Stomach (tissue), 9 donors: ENCODE data around the gene RALGAPB. TPM values are rescaled to one million over a fixed set of nuclear protein-coding genes. Genes with fewer than 3 reads are reported as not detected.

Experiments
- DNase-seq, 2 donors: peaks; one replicate each; pipeline versions ENCODE4 v3.0.0 to v3.0.0-alpha.2; 2013 to 2019
- H3K27ac ChIP-seq, 5 donors: fragments of 200-600 bp in 4 of 5; sonication (generic) in 4 of 5; one replicate each; pipeline ENCODE4 v1.5.1; 2013 to 2019; ENCODE audit warnings: mild to moderate bottlenecking in 1 of 5, moderate library complexity in 1 of 5
- H3K27me3 ChIP-seq, 3 donors: fragments of 200-600 bp; sonication (generic); one replicate each; pipeline ENCODE4 v1.5.1; 2017 to 2019; ENCODE audit warnings: mixed run types in 1 of 3
- H3K36me3 ChIP-seq, 4 donors: fragments of 200-600 bp; sonication (generic); 1 replicate in 3 of 4; 2 replicates in 1 of 4; pipeline ENCODE4 v1.5.1; 2016 to 2019
- H3K4me1 ChIP-seq, 4 donors: fragments of 200-600 bp; sonication (generic); one replicate each; pipeline ENCODE4 v1.5.1; 2016 to 2019
- H3K4me3 ChIP-seq, 4 donors: fragments of 200-600 bp; sonication (generic) in 3 of 4; one replicate each; pipeline ENCODE4 v1.5.1; 2016 to 2019; ENCODE audit warnings: mild to moderate bottlenecking in 1 of 4
- H3K9me3 ChIP-seq, 4 donors: fragments of 200-600 bp; sonication (generic); one replicate each; pipeline ENCODE4 v1.5.1; 2016 to 2019
- EP300 ChIP-seq: sonication (generic); formaldehyde crosslinking; IDR thresholded peaks from one replicate; pipeline ENCODE4 v1.6.1; 2017; ENCODE audit warnings: antibody characterized with exemption
- POLR2A ChIP-seq, 4 donors: fragments of 450-650 bp; IDR thresholded peaks; one replicate each; pipeline ENCODE4 v1.6.1; 2016; ENCODE audit warnings: antibody characterized with exemption in 4 of 4, control low read depth in 2 of 4, mild to moderate bottlenecking in 1 of 4, moderate library complexity in 1 of 4
- POLR2AphosphoS5 ChIP-seq, 3 donors: sonication (generic); formaldehyde crosslinking; IDR thresholded peaks; one replicate each; pipeline ENCODE4 v1.6.1; 2016; ENCODE audit warnings: antibody characterized with exemption in 3 of 3
- WGBS, 5 donors: extraction: QIAGEN DNeasy Blood & Tissue Kit in 3 of 5; methylation state at CpG; one replicate each; pipeline versions ENCODE4 v1.1.5 to v1.1.7; 2013 to 2018; 5-methylcytosine and 5-hydroxymethylcytosine counted together
- intact Hi-C: fragments of 100-400 bp; cut with DNase I; formaldehyde crosslinking; loops from one replicate; pipeline ENCODE4 v1.15.1; 2023; ENCODE audit warnings: low total_unique reads
- polyA plus RNA-seq, 3 donors: library from polyadenylated mRNA; stranded (reverse); fragments of 200-250 nt; gene quantifications; one replicate each; pipeline ENCODE4 v1.2.3, GENCODE V29; 2013
- small RNA-seq, 4 donors: library from RNA; depleted of rRNA; stranded (forward); fragments of <200 nt; gene quantifications; one replicate each; pipeline ENCODE3, GENCODE V24; 2016
- total RNA-seq, 5 donors: library from RNA; depleted of rRNA; stranded (reverse); fragments of >200 nt; gene quantifications; one replicate each; pipeline versions ENCODE4 v1.1.0 to v1.2.3, GENCODE V29; 2014 to 2016
- TF ChIP-seq, protein P1 (sequence below), 7 experiments: fragments of 450-650 bp in 4 of 7; fragments of 200-600 bp in 3 of 7; sonication (generic) in 3 of 7; IDR thresholded peaks; one replicate each; pipeline ENCODE4 v1.5.1; 2016 to 2019; ENCODE audit warnings: antibody characterized with exemption in 7 of 7, control low read depth in 2 of 7, mild to moderate bottlenecking in 1 of 7
- donor health status: healthy with polysubstance abuse.
- donor health status: Bipolar disorder and iron deficiency.
- donor health status: healthy.

Gene RALGAPB
- total and polyA plus RNA-seq, 8 donors = 5.4 to 57.5 (median 36.5) TPM

DNA sequence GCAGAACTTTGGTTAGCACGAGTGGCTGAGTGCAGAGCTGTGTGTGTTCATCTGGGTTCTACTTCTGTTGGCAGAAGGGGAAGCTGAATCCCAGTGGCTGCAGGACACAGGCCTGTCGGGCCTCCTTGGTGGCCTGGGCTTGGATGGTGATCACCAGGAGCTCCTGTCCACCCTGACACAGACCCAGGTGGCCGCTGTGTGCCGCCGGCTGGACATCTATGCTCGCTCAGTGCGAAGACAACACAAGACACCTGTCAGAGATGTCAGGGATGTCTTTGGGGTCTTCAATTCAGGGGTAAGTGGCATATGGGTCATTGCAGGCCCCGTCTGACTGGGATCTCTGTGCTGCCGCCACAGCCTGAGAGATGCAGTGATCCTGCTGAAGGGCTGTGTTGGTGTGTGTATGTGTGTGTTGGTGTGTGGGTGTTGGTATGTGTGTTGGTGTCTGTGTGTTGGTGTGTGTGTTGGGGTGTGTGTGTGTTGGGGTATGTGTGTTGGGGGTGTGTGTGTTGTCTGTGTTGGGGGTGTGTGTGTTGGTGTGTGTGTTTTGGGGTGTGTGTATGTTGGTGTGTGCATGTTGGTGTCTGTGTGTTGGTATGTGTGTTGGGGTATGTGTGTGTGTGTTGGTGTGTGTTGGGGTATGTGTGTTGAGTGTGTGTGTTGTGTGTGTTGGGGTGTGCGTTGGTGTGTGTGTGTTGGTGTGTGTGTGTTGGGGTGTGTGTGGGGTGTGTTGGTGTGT, 154.4 kb downstream of the RALGAPB start:
- no peak for DNase-seq
- TF ChIP-seq, protein P1, sequence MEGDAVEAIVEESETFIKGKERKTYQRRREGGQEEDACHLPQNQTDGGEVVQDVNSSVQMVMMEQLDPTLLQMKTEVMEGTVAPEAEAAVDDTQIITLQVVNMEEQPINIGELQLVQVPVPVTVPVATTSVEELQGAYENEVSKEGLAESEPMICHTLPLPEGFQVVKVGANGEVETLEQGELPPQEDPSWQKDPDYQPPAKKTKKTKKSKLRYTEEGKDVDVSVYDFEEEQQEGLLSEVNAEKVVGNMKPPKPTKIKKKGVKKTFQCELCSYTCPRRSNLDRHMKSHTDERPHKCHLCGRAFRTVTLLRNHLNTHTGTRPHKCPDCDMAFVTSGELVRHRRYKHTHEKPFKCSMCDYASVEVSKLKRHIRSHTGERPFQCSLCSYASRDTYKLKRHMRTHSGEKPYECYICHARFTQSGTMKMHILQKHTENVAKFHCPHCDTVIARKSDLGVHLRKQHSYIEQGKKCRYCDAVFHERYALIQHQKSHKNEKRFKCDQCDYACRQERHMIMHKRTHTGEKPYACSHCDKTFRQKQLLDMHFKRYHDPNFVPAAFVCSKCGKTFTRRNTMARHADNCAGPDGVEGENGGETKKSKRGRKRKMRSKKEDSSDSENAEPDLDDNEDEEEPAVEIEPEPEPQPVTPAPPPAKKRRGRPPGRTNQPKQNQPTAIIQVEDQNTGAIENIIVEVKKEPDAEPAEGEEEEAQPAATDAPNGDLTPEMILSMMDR (IDR thresholded peaks at IDR 0.05) = no peak
- TF ChIP-seq POLR2AphosphoS5 (IDR thresholded peaks at IDR 0.05) (no peak), EP300 (no peak), POLR2A (IDR thresholded peaks at IDR 0.05) (no peak)
- Histone ChIP-seq H3K36me3 (no peaks in the 10 kb centered on the region), H3K27ac (no peak overlapping the region), H3K27me3 (peaks cover 0 to 14% (median 0%) of the 10 kb centered on the region in 3 donors), H3K4me3 (no peak overlapping the region), H3K4me1 (no peaks in the 10 kb centered on the region), H3K9me3 (peaks cover 0 to 13% (median 9%) of the 10 kb centered on the region in 4 donors)
- WGBS, 5 donors = 81 to 92% (median 88%) methylated on average over 5 to 10 of the region's 10 CpGs
- intact Hi-C loops = no loop called here

Small RNA genes lying within 50 kb of the gene (small RNA-seq; reads per million reads assigned to genes)
- gene MIR548O2 (0 reads per million in 4 donors), gene RF00056 (0 reads per million in 4 donors), gene SNORA60 (15.2 to 29.6 (median 25.3) reads per million in 4 donors), gene SNORA71A (5.6 to 10.3 (median 8.6) reads per million in 4 donors), gene SNORA71B (8.4 to 35.7 (median 11.0) reads per million in 4 donors), gene SNORA71C (0.10 to 3.8 (median 1.1) reads per million in 4 donors), gene SNORA71D (271 to 883 (median 589) reads per million in 4 donors), gene SNORA71E (0 reads per million in 4 donors)

Other genes with a start within 250 kb of the RALGAPB start
- 1 to 10 TPM in 4 of 5 donors, not detected in 1; 1.2 to 9.4 (median 2.4) TPM for gene KIAA1755, start 212.1 kb upstream of the RALGAPB start, total RNA-seq
- 1 to 10 TPM; 2.4 to 3.6 (median 3.3) TPM for gene KIAA1755, start 212.1 kb upstream of the RALGAPB start, polyA plus RNA-seq
- 1 to 10 TPM in 2 of 5 donors, not detected in 3; 1.3 to 4.8 TPM for gene BPI, start 168.7 kb upstream of the RALGAPB start, total RNA-seq
- under 1 TPM in 2 of 3 donors, not detected in 1; 0.13 to 0.44 TPM for gene BPI, start 168.7 kb upstream of the RALGAPB start, polyA plus RNA-seq
- not detected for gene LBP, start 126.4 kb upstream of the RALGAPB start, total RNA-seq
- gene LBP, start 126.4 kb upstream of the RALGAPB start, polyA plus RNA-seq = 1 to 10 TPM in 1 of 3 donors, under 1 TPM in 1, not detected in 1; 0.08 to 2.4 TPM
- gene SNHG17, start 37.5 kb upstream of the RALGAPB start, total RNA-seq = 10 to 100 TPM; 11.0 to 55.2 (median 23.9) TPM
- gene SNHG17, start 37.5 kb upstream of the RALGAPB start, polyA plus RNA-seq = 10 to 100 TPM; 24.5 to 43.7 (median 34.7) TPM
- not detected for gene ADIG, start 108.4 kb downstream of the RALGAPB start, total RNA-seq
- gene ADIG, start 108.4 kb downstream of the RALGAPB start, polyA plus RNA-seq = not detected
- 1 to 10 TPM in 1 of 5 donors, under 1 TPM in 1, not detected in 3; 0.73 to 4.1 TPM for gene ARHGAP40, start 129.0 kb downstream of the RALGAPB start, total RNA-seq
- 10 to 100 TPM in 1 of 3 donors, 1 to 10 TPM in 1, under 1 TPM in 1; 0.31 to 15.7 (median 1.1) TPM for gene ARHGAP40, start 129.0 kb downstream of the RALGAPB start, polyA plus RNA-seq